OCI-LY1 (cell line): ENCODE measurements around the gene CMBL.
"Not testable (repeated sequence)": the region's sequence is repeated elsewhere in the genome, so short reads cannot be mapped to it uniquely, and the experiment has no call there.

Experiments
- H2AFZ ChIP-seq: fragments of 200-600 bp; sonication (generic), shearing (Covaris generic); 2 replicates; pipeline ENCODE4 v1.6.0; 2014; ENCODE audit warnings: antibody characterized with exemption, mild to moderate bottlenecking, low read length
- H3F3A ChIP-seq: fragments of 200-600 bp; sonication (generic), shearing (Covaris generic); 2 replicates; pipeline ENCODE4 v1.6.0; 2014; ENCODE audit warnings: mild to moderate bottlenecking, antibody characterized with exemption, low read length, moderate library complexity; ENCODE audit not compliant: insufficient read depth
- H3K27ac ChIP-seq: fragments of 200-600 bp; sonication (generic); 2 replicates; pipeline ENCODE4 v1.5.1; 2014; ENCODE audit warnings: low read length, mixed run types, mild to moderate bottlenecking, low read depth; ENCODE audit not compliant: poor library complexity, severe bottlenecking
- H3K27me3 ChIP-seq: fragments of 200-600 bp; sonication (generic); 2 replicates; pipeline ENCODE4 v1.6.0; 2014; ENCODE audit warnings: antibody characterized with exemption, mild to moderate bottlenecking, low read length, moderate library complexity; ENCODE audit not compliant: insufficient read depth
- H3K36me3 ChIP-seq: fragments of 200-600 bp; sonication (generic); 2 replicates; pipeline ENCODE4 v1.6.1; 2014; ENCODE audit warnings: mild to moderate bottlenecking, antibody characterized with exemption, low read length, moderate library complexity, mixed read lengths; ENCODE audit not compliant: insufficient read depth
- H3K4me1 ChIP-seq: fragments of 200-600 bp; sonication (generic); 2 replicates; pipeline ENCODE4 v1.5.1; 2014; ENCODE audit warnings: mild to moderate bottlenecking, low read length, moderate library complexity; ENCODE audit not compliant: insufficient read depth, severe bottlenecking
- H3K4me2 ChIP-seq: fragments of 200-600 bp; sonication (generic), shearing (Covaris generic); 2 replicates; pipeline ENCODE4 v1.6.1; 2014; ENCODE audit warnings: low read length
- H3K4me3 ChIP-seq: fragments of 200-600 bp; sonication (generic); 2 replicates; pipeline ENCODE4 v1.5.1; 2014; ENCODE audit warnings: low read length, low read depth, mild to moderate bottlenecking, mixed read lengths; ENCODE audit not compliant: poor library complexity, severe bottlenecking
- H3K79me2 ChIP-seq: fragments of 200-600 bp; shearing (Covaris generic); 2 replicates; pipeline ENCODE4 v1.6.1; 2016; ENCODE audit warnings: mixed run types, low read length, mixed read lengths; ENCODE audit not compliant: insufficient read depth
- H3K9ac ChIP-seq: fragments of 200-600 bp; sonication (generic), shearing (Covaris generic); 2 replicates; pipeline ENCODE4 v1.6.1; 2014; ENCODE audit warnings: mild to moderate bottlenecking, low read length, mixed read lengths
- H3K9me2 ChIP-seq: fragments of 200-600 bp; sonication (generic), shearing (Covaris generic); 2 replicates; pipeline ENCODE4 v1.6.1; 2014; ENCODE audit warnings: low read depth, mild to moderate bottlenecking, low read length, mixed read lengths
- H3K9me3 ChIP-seq: fragments of 200-600 bp; shearing (Covaris generic); 2 replicates; pipeline ENCODE4 v1.6.1; 2014; ENCODE audit warnings: low read length, mixed read lengths
- H4K20me1 ChIP-seq: fragments of 200-600 bp; sonication (generic), shearing (Covaris generic); 2 replicates; pipeline ENCODE4 v1.6.0; 2016; ENCODE audit warnings: mild to moderate bottlenecking, low read length; ENCODE audit not compliant: insufficient read depth
- CTCF ChIP-seq: fragments of 200-600 bp; sonication (generic), shearing (Covaris generic); IDR thresholded peaks from 2 replicates; pipeline ENCODE4 v1.5.1; 2017; ENCODE audit warnings: mild to moderate bottlenecking, antibody characterized with exemption, low read length, moderate library complexity, mixed read lengths
- EZH2 ChIP-seq: fragments of 200-600 bp; sonication (generic), shearing (Covaris generic); IDR thresholded peaks from 2 replicates; pipeline ENCODE4 v1.8.0; 2017; ENCODE audit warnings: borderline replicate concordance, mixed run types, mild to moderate bottlenecking, antibody characterized with exemption, low read length, moderate library complexity, mixed read lengths

The CMBL gene

DNA sequence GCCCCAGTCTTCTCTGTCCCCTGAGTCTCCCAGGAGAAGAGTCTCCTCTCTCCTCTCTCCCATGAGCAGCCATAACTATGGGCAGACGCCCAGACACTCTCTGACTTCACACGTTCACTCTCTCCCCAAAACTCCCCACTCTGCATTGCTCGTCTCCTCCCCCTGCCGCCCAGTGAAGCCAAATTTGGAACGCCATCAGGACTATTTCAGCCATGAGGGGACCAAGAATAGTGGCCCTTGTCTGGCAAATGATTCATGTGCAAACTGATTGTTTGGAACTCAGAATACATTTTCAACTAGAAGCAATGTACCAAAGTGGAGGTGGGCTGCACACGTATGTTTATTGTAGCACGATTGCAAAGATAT lies 20.9 kb downstream of the CMBL start:
- Histone ChIP-seq H3K4me3 (no peak overlapping the region), H3K27ac (no peak overlapping the region), H3K9ac (no peak overlapping the region), H3K4me1 (peaks cover 28% of the 10 kb centered on the region), H3K27me3 (no peaks in the 10 kb centered on the region; the same call in 1 of the 2 replicates), H3K9me2 (no peaks in the 10 kb centered on the region), H3K4me2 (no peak overlapping the region), H2AFZ (no peak overlapping the region), H3K36me3 (no peaks in the 10 kb centered on the region), H3K9me3 (no peaks in the 10 kb centered on the region), H3F3A (no peaks in the 10 kb centered on the region), H4K20me1 (no peaks in the 10 kb centered on the region), H3K79me2 (no peaks in the 10 kb centered on the region)
- no peak for TF ChIP-seq EZH2
- no peak for TF ChIP-seq CTCF

- Histone ChIP-seq H3K4me2 (no peak overlapping the region), H3F3A (no peaks in the 10 kb centered on the region), H3K4me3 (no peak overlapping the region), H3K4me1 (peaks cover 28% of the 10 kb centered on the region), H3K9me2 (no peaks in the 10 kb centered on the region), H2AFZ (no peak overlapping the region), H3K9ac (no peak overlapping the region), H3K36me3 (no peaks in the 10 kb centered on the region), H3K9me3 (no peaks in the 10 kb centered on the region), H3K79me2 (no peaks in the 10 kb centered on the region), H4K20me1 (no peaks in the 10 kb centered on the region), H3K27me3 (no peaks in the 10 kb centered on the region; the same call in 1 of the 2 replicates), H3K27ac (no peak overlapping the region)
- TF ChIP-seq EZH2 (no peak), CTCF (no peak)
Measured at GRCh38 chr5:10286162-10286861, 21.4 kb downstream of the CMBL start.

GRCh38 chr5:10285362-10285761 lies 22.3 kb downstream of the CMBL start:
- H3K4me3 ChIP-seq, H2AFZ ChIP-seq, H3K27ac ChIP-seq, H3F3A ChIP-seq, H3K79me2 ChIP-seq, H3K9ac ChIP-seq, H3K27me3 ChIP-seq, H4K20me1 ChIP-seq, H3K36me3 ChIP-seq, H3K9me2 ChIP-seq, H3K9me3 ChIP-seq, H3K4me2 ChIP-seq: not testable (repeated sequence)
- H3K4me1 ChIP-seq: peaks cover 28% of the 10 kb centered on the region
